Panc1 (cell line): ENCODE results near the gene INPP5A. TPM values are rescaled to one million over a fixed set of nuclear protein-coding genes. Genes with fewer than 3 reads are reported as not detected.

Experiments used
- ATAC-seq: fragments of 200-7000 bp; cut with Tn5 transposase; 2 replicates; pipeline ENCODE4 v1.9.1; 2020; ENCODE audit warnings: mild to moderate bottlenecking, moderate library complexity
- BruUV-seq: library from RNA; stranded (reverse); fragments of 400-500 nt; replicated peaks from 2 replicates; lab custom pipeline; 2021; lab: Mats Ljungman, UMichigan
- CTCF ChIA-PET: fragments of 300-600 bp; sonication (Branson Sonifier 250); formaldehyde crosslinking; loops from one replicate; lab custom pipeline; 2022; ENCODE audit warnings: antibody characterized with exemption; lab: Charles Lee
- POLR2A ChIA-PET: fragments of 300-600 bp; sonication (Branson Sonifier 250); formaldehyde crosslinking; loops from one replicate; lab custom pipeline; 2022; ENCODE audit warnings: antibody characterized with exemption; lab: Charles Lee
- DNase-seq: peaks from one replicate; pipeline ENCODE4 v3.0.0-alpha.2; 2010; ENCODE audit warnings: low read depth, low spot score
- H3K27ac ChIP-seq: 2 replicates; pipeline ENCODE4 v1.5.1; 2011; ENCODE audit warnings: mild to moderate bottlenecking, low read length, inconsistent platforms
- H3K27me3 ChIP-seq: fragments of 200-500 bp; sonication (Bioruptor generic); 2 replicates; pipeline ENCODE4 v1.6.0; 2014; ENCODE audit warnings: low read length, inconsistent platforms; ENCODE audit not compliant: control insufficient read depth, insufficient read depth
- H3K36me3 ChIP-seq: fragments of 200-500 bp; sonication (Bioruptor generic); 2 replicates; pipeline ENCODE4 v1.5.1; 2014; ENCODE audit warnings: inconsistent platforms, mild to moderate bottlenecking, low read length, moderate library complexity; ENCODE audit not compliant: control insufficient read depth, insufficient read depth
- H3K4me1 ChIP-seq: 2 replicates; pipeline ENCODE4 v1.5.1; 2011; ENCODE audit warnings: inconsistent platforms, mild to moderate bottlenecking, low read length, moderate library complexity; ENCODE audit not compliant: control insufficient read depth, insufficient read depth
- H3K4me3 ChIP-seq, 2 experiments: 2 replicates each; pipeline ENCODE4 v1.5.1; 2011 to 2012; ENCODE audit warnings: low read depth in 2 of 2, low read length in 2 of 2, mild to moderate bottlenecking in 2 of 2, inconsistent platforms in 1 of 2, moderate library complexity in 1 of 2
- H3K9me3 ChIP-seq: fragments of 200-500 bp; sonication (Bioruptor generic); 2 replicates; pipeline ENCODE4 v1.5.1; 2014; ENCODE audit warnings: low read depth, mild to moderate bottlenecking, inconsistent platforms, low read length, moderate library complexity; ENCODE audit not compliant: control insufficient read depth, insufficient read depth
- POLR2AphosphoS5 ChIP-seq: IDR thresholded peaks from 2 replicates; pipeline ENCODE4 v1.6.1; 2012; ENCODE audit warnings: mild to moderate bottlenecking, low read depth, low read length, moderate library complexity
- SIN3A ChIP-seq: IDR thresholded peaks from 2 replicates; pipeline ENCODE4 v1.6.1; 2012; ENCODE audit warnings: low read depth, mild to moderate bottlenecking, low read length, moderate library complexity, borderline replicate concordance; ENCODE audit not compliant: insufficient read depth
- TCF7L2 ChIP-seq: IDR thresholded peaks from 2 replicates; pipeline ENCODE4 v1.6.1; 2011; ENCODE audit warnings: mild to moderate bottlenecking, low read depth, low read length, inconsistent platforms
- in situ Hi-C: cut with HindIII; loops from 2 replicates; pipeline ENCODE4 v1.10.0; 2016; ENCODE audit warnings: low sequenced_read_pairs, low pct_unique_long_range_greater_than_20kb
- intact Hi-C: fragments of 100-400 bp; cut with micrococcal nuclease; formaldehyde crosslinking; loops from one replicate; pipeline ENCODE4 v1.10.0; 2022; ENCODE audit not compliant: unreplicated experiment
- total RNA-seq: library from RNA; stranded (reverse); gene quantifications from one replicate; pipeline ENCODE4 v1.2.1, GENCODE V29; 2021; ENCODE audit not compliant: unreplicated experiment
- TF ChIP-seq, protein P1 (sequence below): fragments of 450-650 bp; IDR thresholded peaks from 2 replicates; pipeline ENCODE4 v1.5.1; 2017; ENCODE audit warnings: mild to moderate bottlenecking
- TF ChIP-seq, protein P2 (sequence below), 2 experiments: IDR thresholded peaks; 2 replicates each; pipeline ENCODE4 v1.6.1; 2011 to 2012; ENCODE audit warnings: low read depth in 2 of 2, control low read depth in 1 of 2, low read length in 1 of 2, mild to moderate bottlenecking in 1 of 2, moderate library complexity in 1 of 2; ENCODE audit not compliant: insufficient read depth in 1 of 2

The INPP5A gene
- total RNA-seq, 1 experiment from 2014 or later, result 60.0 TPM

DNA sequence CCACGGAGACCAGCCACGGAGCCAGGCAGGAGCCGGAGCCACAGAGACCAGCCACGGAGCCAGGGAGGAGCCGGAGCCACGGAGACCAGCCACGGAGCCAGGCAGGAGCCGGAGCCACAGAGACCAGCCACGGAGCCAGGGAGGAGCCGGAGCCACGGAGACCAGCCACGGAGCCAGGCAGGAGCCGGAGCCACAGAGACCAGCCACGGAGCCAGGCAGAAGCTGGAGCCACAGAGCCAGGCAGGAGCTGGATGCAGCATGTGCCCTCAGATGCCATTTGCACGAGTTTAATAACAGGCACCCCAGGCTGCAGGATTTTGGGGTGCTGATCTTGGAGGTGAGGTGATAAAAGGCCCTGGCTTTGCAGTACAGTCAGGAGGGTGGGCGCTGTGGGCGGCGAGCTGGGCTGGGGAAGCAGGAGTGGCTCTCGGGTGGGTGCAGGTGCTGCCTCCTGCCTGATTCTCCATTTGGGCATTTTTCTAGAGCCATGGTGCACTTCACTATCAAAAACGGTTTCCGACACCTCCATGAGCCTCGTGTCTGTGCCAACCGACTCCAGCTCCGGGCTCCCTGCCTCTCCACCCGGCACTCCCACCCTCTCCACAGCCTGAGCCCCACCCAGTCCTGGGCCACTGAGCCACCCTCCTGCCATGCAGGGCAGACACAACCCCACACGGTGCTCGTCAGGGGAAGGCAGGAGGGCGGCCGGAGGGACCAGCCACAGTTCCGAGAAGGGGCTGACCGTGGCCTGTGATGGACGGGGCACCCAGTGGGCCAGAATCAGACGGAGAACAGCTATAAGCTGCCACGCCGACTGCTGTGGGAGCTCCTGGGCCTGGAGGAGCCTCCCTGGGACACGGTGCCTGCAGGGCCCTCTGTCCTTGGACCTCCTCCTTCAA is 289.2 kb downstream of the INPP5A start:
- Histone ChIP-seq H3K36me3 (no peaks in the 10 kb centered on the region), H3K9me3 (no peaks in the 10 kb centered on the region), H3K4me3 (no peak overlapping the region), H3K27ac (no peak overlapping the region), H3K4me1 (no peaks in the 10 kb centered on the region), H3K27me3 (peaks cover 13% of the 10 kb centered on the region)
- POLR2A ChIA-PET, result no interaction called here
- ATAC-seq, result no peak
- intact Hi-C loops, result no loop called here
- no peak for DNase-seq
- in situ Hi-C loops, result no loop called here
- CTCF ChIA-PET, result no interaction called here
- BruUV-seq, result no TSS peak
- TF ChIP-seq POLR2AphosphoS5 (no peak), SIN3A (no peak), TCF7L2 (no peak)
- TF ChIP-seq, protein P1, sequence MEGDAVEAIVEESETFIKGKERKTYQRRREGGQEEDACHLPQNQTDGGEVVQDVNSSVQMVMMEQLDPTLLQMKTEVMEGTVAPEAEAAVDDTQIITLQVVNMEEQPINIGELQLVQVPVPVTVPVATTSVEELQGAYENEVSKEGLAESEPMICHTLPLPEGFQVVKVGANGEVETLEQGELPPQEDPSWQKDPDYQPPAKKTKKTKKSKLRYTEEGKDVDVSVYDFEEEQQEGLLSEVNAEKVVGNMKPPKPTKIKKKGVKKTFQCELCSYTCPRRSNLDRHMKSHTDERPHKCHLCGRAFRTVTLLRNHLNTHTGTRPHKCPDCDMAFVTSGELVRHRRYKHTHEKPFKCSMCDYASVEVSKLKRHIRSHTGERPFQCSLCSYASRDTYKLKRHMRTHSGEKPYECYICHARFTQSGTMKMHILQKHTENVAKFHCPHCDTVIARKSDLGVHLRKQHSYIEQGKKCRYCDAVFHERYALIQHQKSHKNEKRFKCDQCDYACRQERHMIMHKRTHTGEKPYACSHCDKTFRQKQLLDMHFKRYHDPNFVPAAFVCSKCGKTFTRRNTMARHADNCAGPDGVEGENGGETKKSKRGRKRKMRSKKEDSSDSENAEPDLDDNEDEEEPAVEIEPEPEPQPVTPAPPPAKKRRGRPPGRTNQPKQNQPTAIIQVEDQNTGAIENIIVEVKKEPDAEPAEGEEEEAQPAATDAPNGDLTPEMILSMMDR, result no peak
- TF ChIP-seq, protein P2, sequence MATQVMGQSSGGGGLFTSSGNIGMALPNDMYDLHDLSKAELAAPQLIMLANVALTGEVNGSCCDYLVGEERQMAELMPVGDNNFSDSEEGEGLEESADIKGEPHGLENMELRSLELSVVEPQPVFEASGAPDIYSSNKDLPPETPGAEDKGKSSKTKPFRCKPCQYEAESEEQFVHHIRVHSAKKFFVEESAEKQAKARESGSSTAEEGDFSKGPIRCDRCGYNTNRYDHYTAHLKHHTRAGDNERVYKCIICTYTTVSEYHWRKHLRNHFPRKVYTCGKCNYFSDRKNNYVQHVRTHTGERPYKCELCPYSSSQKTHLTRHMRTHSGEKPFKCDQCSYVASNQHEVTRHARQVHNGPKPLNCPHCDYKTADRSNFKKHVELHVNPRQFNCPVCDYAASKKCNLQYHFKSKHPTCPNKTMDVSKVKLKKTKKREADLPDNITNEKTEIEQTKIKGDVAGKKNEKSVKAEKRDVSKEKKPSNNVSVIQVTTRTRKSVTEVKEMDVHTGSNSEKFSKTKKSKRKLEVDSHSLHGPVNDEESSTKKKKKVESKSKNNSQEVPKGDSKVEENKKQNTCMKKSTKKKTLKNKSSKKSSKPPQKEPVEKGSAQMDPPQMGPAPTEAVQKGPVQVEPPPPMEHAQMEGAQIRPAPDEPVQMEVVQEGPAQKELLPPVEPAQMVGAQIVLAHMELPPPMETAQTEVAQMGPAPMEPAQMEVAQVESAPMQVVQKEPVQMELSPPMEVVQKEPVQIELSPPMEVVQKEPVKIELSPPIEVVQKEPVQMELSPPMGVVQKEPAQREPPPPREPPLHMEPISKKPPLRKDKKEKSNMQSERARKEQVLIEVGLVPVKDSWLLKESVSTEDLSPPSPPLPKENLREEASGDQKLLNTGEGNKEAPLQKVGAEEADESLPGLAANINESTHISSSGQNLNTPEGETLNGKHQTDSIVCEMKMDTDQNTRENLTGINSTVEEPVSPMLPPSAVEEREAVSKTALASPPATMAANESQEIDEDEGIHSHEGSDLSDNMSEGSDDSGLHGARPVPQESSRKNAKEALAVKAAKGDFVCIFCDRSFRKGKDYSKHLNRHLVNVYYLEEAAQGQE (IDR thresholded peaks at IDR 0.05; ENCODE audit: insufficient read depth in 1 of 2, low read depth in 2 of 2, low read length in 1 of 2), result no peak

DNA sequence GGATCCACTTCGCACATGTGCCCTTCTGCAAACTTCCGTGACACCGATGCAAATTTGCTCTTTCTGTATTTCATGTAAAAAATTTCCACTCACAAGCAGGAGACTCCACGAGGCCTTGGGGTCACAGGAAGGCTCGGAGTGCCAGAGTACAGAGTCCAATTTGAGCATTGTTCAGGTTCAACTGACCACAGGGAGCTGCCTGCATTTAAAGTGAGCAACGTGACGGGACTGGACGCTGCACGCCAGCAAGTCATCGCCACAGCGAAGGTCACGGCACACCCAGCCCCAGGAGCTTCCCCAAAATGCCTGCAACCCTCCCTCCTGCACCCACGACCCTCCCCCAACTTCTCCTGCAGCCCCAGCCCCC is 289.8 kb downstream of the INPP5A start:
- H3K27ac ChIP-seq, result no peak overlapping the region
- no peaks in the 10 kb centered on the region for H3K36me3 ChIP-seq
- in situ Hi-C loops (no loop called here), intact Hi-C loops (no loop called here)
- H3K4me3 ChIP-seq, result no peak overlapping the region
- H3K4me1 ChIP-seq, result no peaks in the 10 kb centered on the region
- no peak for ATAC-seq
- no peaks in the 10 kb centered on the region for H3K9me3 ChIP-seq
- DNase-seq, result no peak
- CTCF ChIA-PET, result no interaction called here
- POLR2A ChIA-PET, result no interaction called here
- TF ChIP-seq, protein P1, result no peak
- TF ChIP-seq POLR2AphosphoS5 (no peak), TCF7L2 (no peak), SIN3A (no peak)
- TF ChIP-seq, protein P2 (IDR thresholded peaks at IDR 0.05; ENCODE audit: insufficient read depth in 1 of 2, low read depth in 2 of 2, low read length in 1 of 2), result no peak
- no TSS peak for BruUV-seq
- H3K27me3 ChIP-seq, result peaks cover 19% of the 10 kb centered on the region
